Measurements from ENCODE around the gene AGK.

AGK gene

GRCh38 chr7:141693082-141693481 lies 141.9 kb downstream of the AGK start:
- Histone ChIP-seq H3K27me3 (no peaks in the 10 kb centered on the region), H3K9me3 (no peaks in the 10 kb centered on the region), H3K4me1 (ENCODE audit: control insufficient read depth in 1 of 2, insufficient read depth in 1 of 2, low read depth in 1 of 2, low read length in 1 of 2) (no peaks in the 10 kb centered on the region), H3K36me3 (no peaks in the 10 kb centered on the region), H3K27ac (no peak overlapping the region), H3K4me3 (ENCODE audit: low read depth in 1 of 2, low read length in 1 of 2) (no peak overlapping the region)
- no peak for TF ChIP-seq CTCF (IDR thresholded peaks at IDR 0.05)

GRCh38 chr7:141695803-141696289 lies 144.6 kb downstream of the AGK start:
- Histone ChIP-seq H3K36me3 (no peaks in the 10 kb centered on the region), H3K9me3 (no peaks in the 10 kb centered on the region), H3K4me1 (ENCODE audit: control insufficient read depth in 1 of 2, insufficient read depth in 1 of 2, low read depth in 1 of 2, low read length in 1 of 2) (peaks cover 0 to 2% of the 10 kb centered on the region in 2 experiments), H3K4me3 (ENCODE audit: low read depth in 1 of 2, low read length in 1 of 2) (no peak overlapping the region), H3K27ac (no peak overlapping the region), H3K27me3 (peaks cover 23% of the 10 kb centered on the region)
- no peak for TF ChIP-seq CTCF (IDR thresholded peaks at IDR 0.05)

- H3K27me3 ChIP-seq: peaks cover 28% of the 10 kb centered on the region
- peaks cover 0 to 7% of the 10 kb centered on the region in 2 experiments for H3K4me1 ChIP-seq (ENCODE audit: control insufficient read depth in 1 of 2, insufficient read depth in 1 of 2, low read depth in 1 of 2, low read length in 1 of 2)
- H3K27ac ChIP-seq: no peak overlapping the region
- no peaks in the 10 kb centered on the region for H3K9me3 ChIP-seq
- H3K36me3 ChIP-seq: no peaks in the 10 kb centered on the region
- TF ChIP-seq CTCF (IDR thresholded peaks at IDR 0.05): no peak
- H3K4me3 ChIP-seq (ENCODE audit: low read depth in 1 of 2, low read length in 1 of 2): no peak overlapping the region
Observed at GRCh38 chr7:141696348-141696747, 145.1 kb downstream of the AGK start.

- Histone ChIP-seq H3K27me3 (peaks cover 36% of the 10 kb centered on the region), H3K4me3 (ENCODE audit: low read depth in 1 of 2, low read length in 1 of 2) (no peak overlapping the region), H3K36me3 (no peaks in the 10 kb centered on the region), H3K9me3 (no peaks in the 10 kb centered on the region), H3K4me1 (ENCODE audit: control insufficient read depth in 1 of 2, insufficient read depth in 1 of 2, low read depth in 1 of 2, low read length in 1 of 2) (peaks cover 3 to 12% of the 10 kb centered on the region in 2 experiments), H3K27ac (no peak overlapping the region)
- no peak for TF ChIP-seq CTCF (IDR thresholded peaks at IDR 0.05)
Observed at GRCh38 chr7:141697211-141697871, 146.1 kb downstream of the AGK start.

GRCh38 chr7:141698247-141699015 lies 147.2 kb downstream of the AGK start:
- Histone ChIP-seq H3K4me3 (ENCODE audit: low read depth in 1 of 2, low read length in 1 of 2) (no peak overlapping the region), H3K36me3 (no peaks in the 10 kb centered on the region), H3K27ac (no peak overlapping the region), H3K4me1 (ENCODE audit: control insufficient read depth in 1 of 2, insufficient read depth in 1 of 2, low read depth in 1 of 2, low read length in 1 of 2) (peaks cover 3 to 14% of the 10 kb centered on the region in 2 experiments), H3K27me3 (peaks cover 47% of the 10 kb centered on the region), H3K9me3 (no peaks in the 10 kb centered on the region)
- no peak for TF ChIP-seq CTCF (IDR thresholded peaks at IDR 0.05)
